NOMO-1 treated with DMSO at 0.1 percent for 48 hours (cell line): Measurements from ENCODE around the gene TM2D3.

Source experiments
- DNase-seq: peaks from one replicate; lab custom pipeline; 2025; ENCODE audit not compliant: unreplicated experiment; lab: John Stamatoyannopoulos, UW

TM2D3 gene

DNA sequence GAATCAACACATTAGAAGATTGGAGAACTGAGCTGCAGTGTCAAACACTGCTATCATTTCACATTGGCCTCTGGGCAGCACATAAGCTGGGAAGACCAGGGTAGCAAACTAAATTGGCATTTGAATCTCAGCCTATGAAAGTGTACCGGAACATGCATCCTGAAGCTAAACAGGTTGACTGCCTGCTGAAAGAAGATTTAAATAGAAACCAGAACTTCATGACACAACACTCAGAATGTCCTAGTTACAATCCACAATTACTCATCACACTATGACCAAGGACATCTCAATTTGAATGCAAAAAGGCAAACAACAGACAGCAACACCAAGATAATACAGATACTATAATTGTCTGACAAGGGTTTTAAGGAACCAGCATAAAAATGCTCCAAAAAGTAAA is 26.2 kb downstream of the TM2D3 start:
- DNase-seq: no peak

- peak; percentile 59 for DNase-seq
Observed at GRCh38 chr15:101625184-101625583, 27.0 kb downstream of the TM2D3 start.

- DNase-seq: no peak
Observed at GRCh38 chr15:101623367-101624304, 28.5 kb downstream of the TM2D3 start.

- no peak for DNase-seq
Observed at GRCh38 chr15:101621961-101622360, 30.2 kb downstream of the TM2D3 start.

DNA sequence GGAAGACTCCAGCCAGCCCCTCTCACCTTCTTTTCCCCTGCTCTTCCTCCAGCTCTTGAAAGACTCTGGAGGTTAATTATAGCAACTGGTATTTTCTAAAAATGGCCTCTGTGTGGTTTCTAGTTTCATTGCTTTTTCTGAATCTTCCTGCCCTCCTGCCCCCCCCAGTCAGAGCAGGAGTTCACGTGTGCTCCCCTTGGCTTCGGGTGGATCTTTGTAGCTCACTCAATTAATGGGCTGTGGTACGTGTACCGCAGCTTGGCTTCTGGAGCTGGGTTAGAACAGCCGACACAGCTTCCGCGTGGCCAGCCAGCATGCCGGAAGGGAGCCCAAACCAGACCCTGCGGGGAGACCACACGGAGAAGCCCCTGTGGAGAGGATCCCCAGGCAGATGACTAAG is 31.5 kb downstream of the TM2D3 start:
- DNase-seq: peak; percentile 3

DNA sequence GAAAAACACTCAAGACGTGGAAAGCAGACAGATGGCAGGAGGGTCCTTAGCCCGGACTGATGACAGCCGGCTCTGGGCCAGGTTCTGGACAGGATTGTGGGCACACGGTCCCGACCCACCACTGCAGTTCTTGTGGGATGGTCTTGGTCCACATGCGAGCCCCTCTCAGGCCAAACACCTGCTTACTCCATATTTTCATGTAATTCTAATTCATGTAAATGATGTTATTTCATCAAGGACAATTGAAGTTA is 32.6 kb downstream of the TM2D3 start:
- DNase-seq: no peak

DNA sequence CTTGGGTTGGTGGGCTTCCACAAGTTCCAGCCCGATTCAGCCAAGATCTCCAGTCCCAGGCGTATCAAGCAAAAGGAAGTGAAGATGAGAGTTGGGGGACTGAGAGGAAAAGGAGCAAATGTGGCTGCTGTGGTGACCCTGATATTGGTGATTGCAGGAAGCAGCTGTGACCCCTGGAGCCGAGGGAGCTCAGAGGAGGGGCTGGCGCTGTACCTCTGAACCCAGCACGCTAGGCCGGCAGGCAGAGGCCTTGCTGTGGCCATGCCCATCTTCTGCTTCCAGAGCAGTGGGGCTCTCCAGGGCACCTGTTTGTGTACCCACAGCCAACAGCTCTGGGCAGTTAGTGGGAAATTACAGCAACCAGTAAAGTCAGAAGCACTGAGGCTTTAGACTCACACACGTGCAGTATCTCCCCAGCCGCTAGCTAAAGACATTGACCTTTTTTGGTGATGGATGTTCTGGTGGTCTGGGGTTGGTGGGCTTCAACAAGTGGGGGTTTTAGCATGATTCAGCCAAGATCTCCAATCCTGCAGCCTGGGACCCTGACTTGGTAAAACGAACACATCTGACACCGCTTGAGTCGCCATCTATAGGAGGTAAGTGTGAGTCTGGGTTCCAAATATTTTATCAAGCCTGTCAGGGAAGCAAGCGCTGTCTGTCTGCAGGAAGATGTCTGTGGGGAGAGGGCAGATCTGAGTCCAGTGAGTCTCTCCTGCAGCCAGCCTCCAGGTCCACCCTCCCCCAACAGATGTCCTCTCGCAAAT is 33.1 kb downstream of the TM2D3 start:
- DNase-seq: no peak

- DNase-seq: no peak
Observed at GRCh38 chr15:101618076-101618475, 34.1 kb downstream of the TM2D3 start.

GRCh38 chr15:101617390-101617965 is 34.7 kb downstream of the TM2D3 start:
- no peak for DNase-seq

- DNase-seq: no peak
Observed at GRCh38 chr15:101615986-101616848, 36.0 kb downstream of the TM2D3 start.

DNA sequence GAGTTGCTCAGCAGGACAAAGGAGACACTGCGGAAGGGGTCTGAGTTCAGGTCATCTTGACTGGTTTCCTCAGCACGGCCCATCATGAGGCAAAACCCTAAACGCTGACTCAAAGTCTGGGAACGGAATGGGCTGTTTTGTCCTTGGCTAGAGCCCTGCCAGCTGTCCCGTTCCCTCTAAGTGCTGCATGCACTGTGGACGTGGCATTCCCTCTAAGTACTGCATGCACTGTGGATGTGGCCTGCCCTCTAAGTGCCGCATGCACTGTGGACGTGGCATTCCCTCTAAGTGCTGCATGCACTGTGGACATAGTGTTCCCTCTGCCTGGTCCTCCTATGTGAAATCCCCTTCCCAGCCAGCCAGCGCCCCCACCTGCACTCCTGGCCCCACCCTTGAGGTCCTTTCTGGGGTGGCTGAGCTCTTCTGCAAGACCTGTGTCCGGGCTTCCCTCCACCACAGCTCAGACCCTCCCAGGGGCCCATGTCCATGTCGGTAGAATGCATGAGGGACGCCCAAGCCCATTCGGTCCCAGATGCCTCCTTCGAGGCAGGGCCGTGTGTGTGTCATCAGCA is 36.7 kb downstream of the TM2D3 start:
- DNase-seq: no peak

- DNase-seq: no peak
Observed at GRCh38 chr15:101614761-101615160, 37.4 kb downstream of the TM2D3 start.

- DNase-seq: no peak
Observed at GRCh38 chr15:101614001-101614585, 38.1 kb downstream of the TM2D3 start.

DNA sequence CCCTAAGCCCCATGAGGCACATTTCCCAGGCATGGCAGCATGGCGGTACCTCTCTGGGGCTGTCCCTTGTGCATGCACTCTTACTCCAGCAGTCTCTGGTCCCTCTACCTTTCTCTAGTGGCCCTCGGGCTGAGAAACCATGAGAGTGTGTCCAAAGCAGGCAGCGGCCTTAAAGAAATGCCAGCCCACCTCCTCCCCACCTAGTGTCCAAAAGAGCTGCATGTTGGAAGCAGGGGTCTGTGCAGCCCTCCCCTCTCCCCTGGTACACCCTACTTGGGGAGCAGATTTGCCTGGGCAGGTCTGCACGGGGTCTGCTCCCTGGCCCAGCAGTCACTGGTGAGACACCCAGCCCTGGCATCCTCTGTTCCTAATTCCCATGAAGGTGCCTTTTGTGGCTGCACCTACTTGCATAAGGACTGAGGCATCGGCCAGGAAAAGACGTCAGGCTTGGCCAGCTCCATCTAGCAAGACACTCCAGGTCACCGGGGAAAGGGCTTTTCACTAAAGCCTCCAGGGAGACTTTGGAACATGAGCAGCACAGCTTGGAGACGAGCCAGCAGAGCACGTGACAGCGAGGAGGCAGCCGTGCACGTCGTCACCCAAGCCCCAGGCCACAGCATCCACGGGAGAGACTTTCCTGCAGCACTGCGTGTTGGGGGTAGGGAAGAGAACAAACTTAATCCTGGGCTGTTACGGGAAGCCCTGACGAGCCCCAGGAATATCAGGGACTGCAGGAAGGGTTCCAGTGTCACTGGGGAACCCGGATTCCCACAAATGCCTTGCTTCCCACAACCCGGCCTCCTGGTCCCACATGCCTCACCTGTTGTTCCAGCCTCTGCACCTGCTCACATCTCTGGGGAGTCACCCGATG is 38.8 kb downstream of the TM2D3 start:
- no peak for DNase-seq

DNA sequence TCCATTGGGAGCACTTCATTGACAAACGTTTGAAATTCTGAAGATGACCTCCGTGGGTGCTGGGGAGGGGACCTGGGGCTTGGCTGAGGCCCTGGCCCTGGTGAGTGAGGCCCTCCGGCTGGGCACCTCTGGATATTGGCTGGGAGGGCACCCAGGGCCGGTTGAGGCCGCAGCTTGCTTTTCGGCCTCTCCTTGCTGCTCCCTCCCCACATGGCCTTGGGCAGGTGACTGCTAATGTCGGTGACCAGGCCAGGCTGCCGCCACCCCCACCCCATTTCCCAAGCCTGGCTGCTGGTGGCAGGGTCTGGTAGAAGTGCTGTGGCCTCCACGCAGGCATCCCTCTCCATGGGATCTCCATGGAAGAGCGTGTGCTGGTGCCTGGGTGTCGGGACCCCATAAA is 39.5 kb downstream of the TM2D3 start:
- DNase-seq: no peak

GRCh38 chr15:101611580-101612299 is 40.4 kb downstream of the TM2D3 start:
- DNase-seq: no peak

GRCh38 chr15:101611007-101611406 is 41.2 kb downstream of the TM2D3 start:
- DNase-seq: no peak

DNA sequence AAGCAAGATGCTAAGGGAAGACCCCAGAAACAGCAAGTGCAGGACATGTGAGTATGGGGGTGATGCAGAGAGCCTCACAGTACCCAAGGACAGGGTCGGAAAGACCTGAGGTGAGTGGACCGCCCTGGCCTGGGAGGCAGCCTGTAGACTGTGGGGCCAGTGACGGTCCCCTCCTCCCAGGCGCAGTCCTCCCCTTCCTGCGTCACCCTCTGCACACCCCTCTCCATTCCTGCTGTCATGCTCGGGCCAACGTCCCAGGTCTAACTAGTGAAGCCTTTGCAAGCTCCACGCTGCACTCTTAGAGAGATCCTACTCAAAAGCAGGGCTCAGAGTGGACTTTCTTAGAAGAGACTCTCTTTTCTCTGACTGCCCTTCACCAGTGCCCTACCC is 41.6 kb downstream of the TM2D3 start:
- no peak for DNase-seq
